Osteocyte (in vitro differentiated cells): ENCODE results near the gene FAM131A. TPM values are rescaled to one million over a fixed set of nuclear protein-coding genes. Genes with fewer than 3 reads are reported as not detected.

Source experiments
- DNase-seq: peaks from one replicate; pipeline ENCODE4 v3.0.0; 2021; ENCODE audit warnings: mixed read lengths; ENCODE audit not compliant: unreplicated experiment; ENCODE audit errors: extremely low spot score
- H3K27ac Mint-ChIP-seq: one replicate; pipeline ENCODE4 v1.8.0; 2021; ENCODE audit warnings: mild to moderate bottlenecking, mixed read lengths; ENCODE audit not compliant: unreplicated experiment
- H3K27me3 Mint-ChIP-seq: one replicate; pipeline ENCODE4 v1.8.0; 2021; ENCODE audit warnings: mixed read lengths; ENCODE audit not compliant: unreplicated experiment
- H3K36me3 Mint-ChIP-seq: one replicate; pipeline ENCODE4 v1.8.0; 2021; ENCODE audit warnings: mixed read lengths; ENCODE audit not compliant: unreplicated experiment
- H3K4me1 Mint-ChIP-seq: one replicate; pipeline ENCODE4 v1.8.0; 2021; ENCODE audit warnings: mixed read lengths; ENCODE audit not compliant: unreplicated experiment
- H3K4me3 Mint-ChIP-seq: one replicate; pipeline ENCODE4 v1.8.0; 2021; ENCODE audit warnings: mild to moderate bottlenecking, moderate library complexity, mixed read lengths; ENCODE audit not compliant: unreplicated experiment
- H3K9me3 Mint-ChIP-seq: one replicate; pipeline ENCODE4 v1.8.0; 2021; ENCODE audit warnings: mixed read lengths; ENCODE audit not compliant: unreplicated experiment
- total RNA-seq: library from RNA; stranded (reverse); gene quantifications from 2 replicates; pipeline ENCODE4 v1.2.1, GENCODE V29; 2021
- TF ChIP-seq, protein P1 (sequence below): fragments of 200-600 bp; sonication (generic); IDR thresholded peaks from 2 replicates; pipeline ENCODE4 v1.5.0; 2021; ENCODE audit warnings: antibody characterized with exemption, mild to moderate bottlenecking, moderate library complexity

FAM131A gene
- total RNA-seq, 1 donor from 2014 or later: 11.3 TPM

DNA sequence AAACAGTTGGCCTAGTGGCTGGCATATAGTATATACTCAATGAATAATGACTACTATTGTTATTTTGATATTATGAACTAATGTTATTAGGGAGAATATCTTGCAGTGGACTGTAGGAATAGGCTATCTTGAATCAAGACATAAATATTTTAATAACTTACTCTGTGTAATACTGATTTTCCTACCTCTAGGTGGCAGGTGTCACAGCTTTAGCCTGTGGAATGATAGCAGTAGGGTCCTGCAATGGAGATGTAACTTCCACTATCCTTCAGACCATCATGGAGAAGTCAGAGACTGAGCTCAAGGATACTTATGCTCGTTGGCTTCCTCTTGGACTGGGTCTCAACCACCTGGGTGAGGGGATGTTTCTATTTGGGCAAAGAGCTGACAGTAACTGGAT, 31.8 kb upstream of the FAM131A start:
- Mint-ChIP-seq H3K4me1 (peaks cover under 1% of the 10 kb centered on the region), H3K27ac (no peak overlapping the region), H3K36me3 (peaks cover 73% of the 10 kb centered on the region), H3K9me3 (no peaks in the 10 kb centered on the region), H3K27me3 (no peaks in the 10 kb centered on the region), H3K4me3 (no peak overlapping the region)
- TF ChIP-seq, protein P1, sequence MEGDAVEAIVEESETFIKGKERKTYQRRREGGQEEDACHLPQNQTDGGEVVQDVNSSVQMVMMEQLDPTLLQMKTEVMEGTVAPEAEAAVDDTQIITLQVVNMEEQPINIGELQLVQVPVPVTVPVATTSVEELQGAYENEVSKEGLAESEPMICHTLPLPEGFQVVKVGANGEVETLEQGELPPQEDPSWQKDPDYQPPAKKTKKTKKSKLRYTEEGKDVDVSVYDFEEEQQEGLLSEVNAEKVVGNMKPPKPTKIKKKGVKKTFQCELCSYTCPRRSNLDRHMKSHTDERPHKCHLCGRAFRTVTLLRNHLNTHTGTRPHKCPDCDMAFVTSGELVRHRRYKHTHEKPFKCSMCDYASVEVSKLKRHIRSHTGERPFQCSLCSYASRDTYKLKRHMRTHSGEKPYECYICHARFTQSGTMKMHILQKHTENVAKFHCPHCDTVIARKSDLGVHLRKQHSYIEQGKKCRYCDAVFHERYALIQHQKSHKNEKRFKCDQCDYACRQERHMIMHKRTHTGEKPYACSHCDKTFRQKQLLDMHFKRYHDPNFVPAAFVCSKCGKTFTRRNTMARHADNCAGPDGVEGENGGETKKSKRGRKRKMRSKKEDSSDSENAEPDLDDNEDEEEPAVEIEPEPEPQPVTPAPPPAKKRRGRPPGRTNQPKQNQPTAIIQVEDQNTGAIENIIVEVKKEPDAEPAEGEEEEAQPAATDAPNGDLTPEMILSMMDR: peak; percentile 49
- DNase-seq: no peak

DNA sequence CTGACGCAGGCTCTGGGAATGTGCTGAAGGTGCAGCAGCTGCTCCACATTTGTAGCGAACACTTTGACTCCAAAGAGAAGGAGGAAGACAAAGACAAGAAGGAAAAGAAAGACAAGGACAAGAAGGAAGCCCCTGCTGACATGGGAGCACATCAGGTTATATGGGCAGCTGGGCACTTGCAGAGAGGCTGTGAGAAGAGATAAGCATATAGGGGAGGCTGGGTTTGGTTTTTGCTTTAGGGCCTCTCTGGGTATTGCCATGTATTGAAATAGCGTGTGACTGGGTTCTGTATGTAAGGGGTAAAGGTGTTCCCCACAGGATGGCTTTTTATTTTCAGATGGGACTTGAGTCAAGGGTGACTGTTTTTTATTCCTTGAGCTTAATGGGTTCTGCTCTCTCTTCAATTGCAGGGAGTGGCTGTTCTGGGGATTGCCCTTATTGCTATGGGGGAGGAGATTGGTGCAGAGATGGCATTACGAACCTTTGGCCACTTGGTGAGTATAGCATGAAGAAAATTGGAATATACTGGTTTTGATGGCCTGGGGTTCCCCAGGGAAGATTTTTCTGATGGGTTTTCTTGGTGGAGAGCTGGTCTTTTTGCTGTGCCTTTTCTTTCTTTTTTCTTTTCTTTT, 30.9 kb upstream of the FAM131A start:
- Mint-ChIP-seq H3K27ac (no peak overlapping the region), H3K4me3 (no peak overlapping the region), H3K27me3 (no peaks in the 10 kb centered on the region), H3K9me3 (no peaks in the 10 kb centered on the region), H3K4me1 (no peaks in the 10 kb centered on the region), H3K36me3 (peaks cover 65% of the 10 kb centered on the region)
- no peak for DNase-seq
- TF ChIP-seq, protein P1: no peak

DNA sequence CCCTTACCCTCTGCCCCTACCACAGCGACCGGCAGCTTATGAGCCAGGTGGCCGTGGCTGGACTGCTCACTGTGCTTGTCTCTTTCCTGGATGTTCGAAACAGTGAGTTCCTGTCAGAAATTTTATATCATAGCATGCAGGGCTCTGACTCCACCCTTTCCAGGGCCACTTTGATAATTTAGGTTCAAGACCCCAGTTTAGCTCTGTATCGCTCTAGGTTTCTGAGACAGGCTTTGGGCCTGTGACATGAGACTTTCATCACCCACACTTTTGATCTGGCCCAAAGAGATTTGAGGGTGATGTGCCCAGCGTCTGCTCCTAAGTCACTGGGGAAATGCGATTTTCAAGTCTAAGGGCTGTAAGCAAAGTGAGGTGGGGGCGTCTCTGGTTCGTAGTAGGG, 29.5 kb upstream of the FAM131A start:
- Mint-ChIP-seq H3K4me1 (no peaks in the 10 kb centered on the region), H3K36me3 (peaks cover 55% of the 10 kb centered on the region), H3K27ac (no peak overlapping the region), H3K9me3 (no peaks in the 10 kb centered on the region), H3K4me3 (no peak overlapping the region), H3K27me3 (no peaks in the 10 kb centered on the region)
- TF ChIP-seq, protein P1: no peak
- DNase-seq: no peak

DNA sequence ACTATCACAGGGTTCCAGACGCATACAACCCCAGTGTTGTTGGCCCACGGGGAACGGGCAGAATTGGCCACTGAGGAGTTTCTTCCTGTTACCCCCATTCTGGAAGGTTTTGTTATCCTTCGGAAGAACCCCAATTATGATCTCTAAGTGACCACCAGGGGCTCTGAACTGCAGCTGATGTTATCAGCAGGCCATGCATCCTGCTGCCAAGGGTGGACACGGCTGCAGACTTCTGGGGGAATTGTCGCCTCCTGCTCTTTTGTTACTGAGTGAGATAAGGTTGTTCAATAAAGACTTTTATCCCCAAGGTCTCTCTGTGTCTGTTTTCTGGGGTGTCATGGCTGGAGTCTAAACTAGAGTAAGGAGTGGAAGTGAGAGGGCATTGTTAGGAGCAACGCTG, 28.7 kb upstream of the FAM131A start:
- Mint-ChIP-seq H3K27me3 (no peaks in the 10 kb centered on the region), H3K4me1 (no peaks in the 10 kb centered on the region), H3K36me3 (peaks cover 49% of the 10 kb centered on the region), H3K9me3 (no peaks in the 10 kb centered on the region), H3K4me3 (no peak overlapping the region), H3K27ac (no peak overlapping the region)
- TF ChIP-seq, protein P1: no peak
- DNase-seq: no peak

DNA sequence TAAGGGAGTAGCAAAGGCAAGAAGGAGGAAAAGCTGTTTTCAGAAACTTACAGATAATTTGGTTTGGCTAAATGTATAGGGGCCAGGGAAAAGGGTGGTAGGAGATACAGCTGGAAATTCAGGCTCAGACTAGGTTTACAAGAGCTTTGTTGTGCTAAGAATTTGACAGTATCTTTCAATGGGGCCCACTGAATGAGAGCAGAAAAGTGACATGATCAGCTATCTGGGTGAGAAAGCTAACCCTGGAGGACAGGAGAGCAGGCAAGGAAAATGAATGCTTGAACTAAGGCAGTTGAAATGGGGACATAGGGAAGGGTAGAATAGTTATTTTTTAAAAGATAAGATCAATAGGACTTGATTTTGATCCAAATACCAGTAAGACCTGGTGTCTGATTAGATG, 25.8 kb upstream of the FAM131A start:
- Mint-ChIP-seq H3K27me3 (no peaks in the 10 kb centered on the region), H3K27ac (no peak overlapping the region), H3K9me3 (no peaks in the 10 kb centered on the region), H3K4me1 (peaks cover 10% of the 10 kb centered on the region), H3K36me3 (peaks cover 26% of the 10 kb centered on the region), H3K4me3 (no peak overlapping the region)
- TF ChIP-seq, protein P1: no peak
- DNase-seq: no peak
